ENCODE data around the gene PRRX1.
A peak's percentile ranks its signal among the peaks of the same experiment; 100 is the strongest.

PRRX1 gene

DNA sequence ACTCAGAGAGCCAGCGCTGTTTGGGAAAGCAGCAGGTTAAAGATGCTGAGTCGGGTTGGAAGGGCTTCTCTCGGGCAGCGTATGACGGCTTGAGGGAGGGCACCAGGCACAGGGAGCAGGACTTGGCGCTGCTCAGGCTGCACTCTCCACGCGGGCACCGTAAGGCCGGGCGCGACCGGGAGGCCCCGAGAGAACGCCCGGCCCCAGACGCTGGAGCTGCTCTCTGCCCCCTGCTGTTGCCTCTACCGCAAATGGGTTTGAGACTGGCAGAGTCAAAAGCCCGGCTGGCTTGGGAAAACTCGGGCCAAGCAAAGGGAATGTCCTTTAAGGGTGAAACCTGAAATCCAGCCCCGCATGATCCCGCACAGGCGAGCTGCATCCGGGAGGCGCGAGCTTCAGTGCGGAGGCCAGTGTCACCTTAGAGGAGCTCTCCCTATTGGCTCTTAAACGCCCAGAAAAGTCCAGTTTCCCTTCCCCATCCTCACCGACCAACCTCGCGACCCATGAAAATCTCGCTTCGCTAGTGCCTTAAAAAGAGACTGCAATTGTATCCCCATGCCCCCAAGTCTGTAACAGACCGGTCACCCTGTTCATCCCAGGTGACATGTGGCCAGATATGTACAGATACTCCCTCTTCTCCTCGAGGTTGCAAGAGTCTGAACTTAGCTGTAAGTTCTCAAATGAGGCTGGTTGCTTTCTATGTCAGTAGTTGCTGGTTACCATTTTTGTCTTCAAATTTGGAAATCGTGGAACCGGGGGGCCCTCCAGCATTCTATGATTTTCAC lies 1.1 kb downstream of the PRRX1 start:
- DNase-seq = no peak

DNA sequence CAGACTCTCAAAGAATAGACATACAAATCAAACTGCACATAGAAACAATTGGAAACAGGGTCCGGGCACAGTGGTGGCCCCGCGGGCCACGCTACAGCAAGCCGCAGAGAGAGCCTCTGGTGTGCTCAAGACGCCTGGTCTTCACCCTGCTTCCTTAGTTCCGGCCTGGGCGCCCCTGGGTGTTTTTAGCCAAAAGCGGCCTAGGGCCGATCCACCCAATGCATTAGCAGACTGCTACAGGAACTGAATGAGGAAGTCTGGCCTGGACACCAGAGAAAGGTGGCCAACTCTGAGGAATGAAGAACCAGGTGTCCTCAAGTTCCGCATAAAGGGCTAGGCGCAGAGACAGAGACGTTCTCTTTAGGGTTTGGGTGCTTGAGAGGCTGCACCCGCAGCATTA lies 1.7 kb downstream of the PRRX1 start:
- no peak for DNase-seq

DNA sequence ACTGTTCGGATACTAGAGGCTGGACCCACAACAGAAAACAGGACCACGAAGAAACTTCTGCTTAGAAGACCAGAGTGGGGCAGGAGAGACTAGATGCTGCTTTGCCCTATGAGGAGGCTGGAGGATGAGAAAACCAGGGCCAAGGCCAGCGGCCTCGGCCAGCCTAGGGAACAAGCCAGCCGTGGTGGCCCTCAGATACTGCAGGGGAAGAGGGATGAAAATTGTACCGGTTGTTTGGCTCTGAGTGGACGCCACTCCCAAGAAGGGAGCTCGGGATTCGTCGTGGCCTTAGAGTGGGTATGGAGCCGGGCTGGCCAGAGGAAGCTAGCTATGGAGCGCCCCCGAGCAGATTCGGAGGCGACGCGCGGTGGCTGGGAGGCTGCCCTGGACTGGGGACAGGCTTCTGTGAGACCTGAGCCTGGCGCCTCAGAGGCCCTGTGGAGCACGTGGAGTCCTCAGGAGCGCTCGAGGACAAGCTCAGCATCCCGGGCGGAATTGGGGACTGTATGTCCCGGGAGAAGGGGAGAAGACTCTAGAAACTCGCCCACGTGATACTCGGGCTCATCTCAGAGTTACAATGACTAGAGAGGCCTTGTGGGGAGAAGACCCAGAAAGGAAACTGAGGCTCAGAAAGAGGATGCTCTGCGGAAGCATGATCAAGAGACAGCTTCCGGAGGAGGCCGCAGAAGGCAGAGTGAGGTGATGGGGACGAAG lies 2.8 kb downstream of the PRRX1 start:
- DNase-seq = no peak

DNA sequence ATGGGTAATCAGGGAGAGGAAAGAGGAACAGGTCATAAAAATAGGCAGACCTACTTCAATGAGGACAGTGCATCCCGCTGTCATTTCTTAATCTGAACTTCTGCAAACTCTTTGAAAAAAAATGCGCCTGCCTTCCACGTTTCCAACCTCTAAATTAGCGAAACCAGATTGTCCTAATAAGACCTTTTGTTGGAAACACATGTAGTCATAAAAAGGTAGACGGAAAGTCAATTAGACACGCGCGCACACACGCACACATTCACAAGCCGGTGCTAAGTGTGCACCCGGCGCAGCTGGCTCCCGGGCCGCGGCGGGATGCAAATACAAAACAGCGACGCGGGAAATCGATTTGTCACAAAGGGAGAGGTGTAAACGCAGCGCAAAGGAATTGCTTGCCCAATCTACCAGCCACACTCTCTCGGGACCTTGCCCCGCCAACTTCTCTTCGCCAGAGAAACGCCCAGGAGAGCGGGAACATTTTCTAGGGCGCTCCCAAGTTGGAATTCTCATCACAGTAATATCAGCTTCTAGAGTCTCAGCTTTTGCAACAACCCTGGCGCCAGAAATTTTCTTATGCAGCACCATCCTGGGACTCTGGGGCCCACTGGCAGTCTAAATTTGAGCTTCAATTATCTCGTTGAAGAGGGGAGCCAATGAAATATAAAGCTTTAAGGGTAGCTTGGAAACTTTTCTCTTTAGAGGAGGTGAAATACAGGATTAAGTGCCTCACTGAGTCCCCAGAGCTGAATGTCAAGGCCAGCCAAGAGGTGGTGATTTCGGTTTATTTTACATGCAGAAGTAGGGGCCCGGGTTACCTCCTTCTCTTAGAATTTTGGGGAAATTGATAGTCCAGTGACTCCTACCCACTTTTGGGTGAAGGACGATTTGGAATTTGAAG lies 4.5 kb downstream of the PRRX1 start:
- DNase-seq = no peak

DNA sequence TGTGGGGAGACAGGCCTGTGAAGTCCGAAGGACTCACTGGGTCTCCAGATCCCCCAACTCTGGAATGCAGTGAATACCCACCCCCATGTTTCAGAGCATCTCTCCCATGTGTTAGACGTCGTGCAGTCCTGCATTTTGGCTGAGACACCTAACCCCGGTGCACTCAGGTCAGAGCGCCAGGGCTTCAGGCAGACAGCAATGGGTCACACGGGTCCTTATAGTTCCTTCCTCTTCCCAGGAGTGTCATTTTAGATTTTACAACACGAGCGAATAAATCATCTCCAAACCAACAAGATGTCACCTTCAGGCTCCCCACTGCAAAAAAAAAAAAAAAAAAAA lies 5.1 kb downstream of the PRRX1 start:
- DNase-seq = no peak

- no peak for DNase-seq
These were observed 5.9 kb downstream of the PRRX1 start for GRCh38 chr1:170669586-170670530.

DNA sequence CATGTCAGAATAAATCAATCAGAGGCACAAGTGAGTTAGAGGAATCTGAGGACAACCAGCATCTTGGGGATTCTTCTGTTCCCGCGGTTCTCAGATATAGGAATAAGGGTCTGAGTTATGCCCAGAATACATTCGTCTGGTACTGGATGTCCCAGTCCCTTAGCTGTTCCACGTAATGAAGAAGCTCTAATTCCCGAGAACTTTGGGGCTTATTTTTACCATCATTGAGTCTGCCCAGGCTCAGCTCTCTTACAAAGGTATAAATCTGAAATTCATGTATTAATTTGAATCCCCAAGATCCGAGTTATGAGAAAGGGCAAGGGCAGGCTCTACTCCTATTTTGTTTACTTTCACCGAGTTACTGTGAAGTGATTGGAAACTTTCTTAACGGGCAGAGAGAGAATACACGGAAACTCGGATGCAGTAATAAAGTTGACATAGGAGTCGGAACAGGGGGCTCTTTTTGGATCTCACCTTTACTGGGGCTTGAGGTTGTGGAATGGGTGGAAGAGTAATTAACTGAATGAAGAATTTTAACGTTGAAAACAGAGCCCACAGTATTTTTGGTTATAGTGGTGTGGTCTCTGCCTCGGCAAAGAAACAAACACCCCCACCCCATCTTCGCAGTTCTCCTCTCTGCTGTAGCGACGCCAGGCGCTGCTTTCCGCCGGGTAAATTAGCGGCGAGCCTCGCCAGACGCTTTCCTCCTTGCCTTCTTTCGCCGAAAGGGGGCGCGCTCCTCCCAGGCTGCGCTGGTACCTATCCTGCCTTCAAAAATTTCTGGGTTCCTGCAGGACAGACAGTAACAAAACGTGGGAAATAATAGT lies 7.1 kb downstream of the PRRX1 start:
- peak; percentile 27 for DNase-seq

DNA sequence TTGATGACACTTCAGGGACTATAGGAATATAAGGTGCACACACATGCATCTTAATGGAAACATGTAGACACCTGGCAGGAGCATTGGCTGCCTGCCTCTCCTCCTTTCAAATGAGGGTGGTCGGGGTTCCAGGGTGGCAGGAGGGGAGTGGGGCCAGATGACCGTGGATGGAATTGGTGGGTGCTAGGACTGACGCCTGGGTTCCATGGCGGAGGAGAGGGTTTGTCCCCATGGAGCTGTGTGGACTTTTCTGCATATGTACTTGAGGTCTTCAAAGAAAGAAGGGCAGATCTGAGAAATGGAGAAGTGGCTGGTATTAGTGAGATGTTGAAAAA lies 7.7 kb downstream of the PRRX1 start:
- no peak for DNase-seq

- no peak for DNase-seq
These were observed 8.4 kb downstream of the PRRX1 start for GRCh38 chr1:170672316-170672715.

DNA sequence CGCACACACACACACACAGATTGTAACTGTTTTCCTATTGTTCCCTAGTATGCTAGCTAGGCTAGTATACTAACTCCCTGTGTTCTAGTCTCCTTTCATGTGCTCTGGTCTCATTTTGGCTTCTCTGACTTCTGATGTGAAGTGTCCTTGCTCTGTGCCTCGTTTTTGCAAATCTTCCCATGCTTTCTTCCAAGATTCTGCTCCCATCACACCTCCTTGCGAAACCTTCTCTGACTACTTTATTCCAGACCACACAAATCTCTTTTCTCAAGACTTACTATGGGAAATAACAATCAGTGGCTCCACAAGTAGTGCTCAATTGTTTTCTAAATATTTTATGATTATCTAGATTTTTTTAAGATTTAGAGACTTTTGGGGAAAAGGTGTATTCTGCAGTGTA lies 10.3 kb downstream of the PRRX1 start:
- no peak for DNase-seq

DNA sequence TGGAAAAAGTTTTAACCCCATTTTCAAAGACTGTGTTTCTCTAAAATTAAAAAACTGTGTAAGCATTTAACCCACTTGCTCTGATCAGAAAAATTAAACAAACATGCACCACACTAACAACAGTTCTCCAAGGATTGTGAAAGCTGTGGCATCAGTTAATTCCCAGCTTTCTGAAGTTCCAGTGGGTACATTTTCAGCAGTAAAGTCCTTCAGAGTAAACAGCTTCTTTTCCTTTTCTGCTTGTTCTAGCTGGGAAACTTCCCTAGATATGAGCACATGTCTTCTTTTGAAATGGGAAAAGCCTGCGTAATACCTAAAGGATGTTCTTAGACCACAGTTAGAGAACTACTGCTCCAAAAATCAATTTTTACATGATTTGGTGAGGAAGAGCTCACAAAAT lies 11.1 kb downstream of the PRRX1 start:
- DNase-seq = no peak

DNA sequence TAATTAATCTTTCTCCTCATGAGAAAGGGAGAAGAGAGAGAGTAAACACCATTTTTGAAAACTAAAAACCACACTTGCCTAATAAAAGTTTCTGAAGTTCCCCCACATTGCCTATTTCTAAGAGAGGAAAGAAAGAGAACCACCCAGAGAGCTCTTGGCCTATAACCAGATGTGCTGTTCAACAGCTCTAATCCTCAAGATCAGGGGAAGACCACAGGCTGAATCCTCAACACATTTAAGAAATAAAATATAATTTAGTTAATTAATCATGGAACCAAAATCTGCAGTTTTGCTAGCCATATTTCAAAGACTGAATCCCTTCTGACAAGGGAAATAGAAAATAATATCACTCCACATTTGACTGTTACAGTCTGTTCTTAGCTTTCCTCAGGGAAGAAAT lies 11.9 kb downstream of the PRRX1 start:
- DNase-seq = no peak

DNA sequence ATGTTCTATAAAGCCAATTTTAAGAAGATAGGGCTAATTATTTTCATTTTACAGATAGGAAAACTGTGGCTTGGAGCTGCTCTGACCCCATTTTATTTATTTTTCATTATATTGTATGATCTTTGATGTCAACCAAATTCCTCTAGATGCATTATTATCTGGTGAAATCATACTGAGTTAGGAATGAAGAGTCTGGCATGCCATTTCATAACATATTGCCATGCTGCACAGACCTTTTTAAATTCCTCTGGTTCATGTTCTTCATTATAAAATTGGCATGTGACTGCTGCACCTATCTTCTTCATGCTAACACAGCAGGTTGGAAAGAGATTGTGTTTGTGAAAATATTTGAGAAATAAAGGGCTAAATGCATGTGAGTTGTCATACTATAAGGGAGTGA lies 12.7 kb downstream of the PRRX1 start:
- DNase-seq = no peak

GRCh38 chr1:170678027-170678600 lies 14.2 kb downstream of the PRRX1 start:
- no peak for DNase-seq

GRCh38 chr1:170680428-170680827 lies 16.5 kb downstream of the PRRX1 start:
- no peak for DNase-seq

GRCh38 chr1:170682169-170682568 lies 18.2 kb downstream of the PRRX1 start:
- no peak for DNase-seq

GRCh38 chr1:170682809-170683208 lies 18.9 kb downstream of the PRRX1 start:
- DNase-seq = no peak

GRCh38 chr1:170685166-170685565 lies 21.2 kb downstream of the PRRX1 start:
- DNase-seq = no peak

- DNase-seq = no peak
These were observed 22.4 kb downstream of the PRRX1 start for GRCh38 chr1:170686291-170686690.

DNA sequence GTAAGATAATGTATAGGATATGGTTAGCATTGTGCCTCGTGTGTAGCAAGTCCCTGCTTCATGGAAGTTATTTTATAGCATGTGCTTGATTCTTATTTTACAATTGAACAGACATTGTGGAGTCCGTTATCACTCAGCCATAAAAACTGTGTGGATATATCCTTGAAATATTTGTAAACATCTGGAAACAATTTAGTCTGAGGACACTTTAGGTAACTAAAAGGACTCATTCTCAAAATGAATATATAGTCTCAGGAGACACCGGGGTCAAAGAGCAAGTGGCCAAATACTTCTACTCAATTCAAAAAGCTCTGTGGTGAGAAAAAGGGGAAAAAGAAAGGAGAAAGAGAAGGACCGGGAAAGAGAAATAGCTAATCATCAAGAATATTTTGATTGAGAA lies 23.7 kb downstream of the PRRX1 start:
- DNase-seq = no peak

GRCh38 chr1:170691258-170691657 lies 27.3 kb downstream of the PRRX1 start:
- DNase-seq = no peak

All from stimulated activated CD4-positive, alpha-beta T cell treated with anti-CD3 and anti-CD28 coated beads, Interleukin-4, amount 100 ng/mL, for 1 hour (primary cell).